ENCODE results near the gene EIF4A3.

- TF ChIP-seq CTCF (IDR thresholded peaks at IDR 0.05): no peak
- no peak for TF ChIP-seq POLR2A (IDR thresholded peaks at IDR 0.05)
Measured at GRCh38 chr17:80132906-80133625, 13.9 kb downstream of the EIF4A3 start.

All from esophagus squamous epithelium (tissue), 4 donors.